Prostate gland (tissue), 2 donors: Measurements from ENCODE around the gene ADGRL3.
"Not testable (repeated sequence)": the region's sequence is repeated elsewhere in the genome, so short reads cannot be mapped to it uniquely, and the experiment has no call there.

Experiments
- POLR2A ChIP-seq: fragments of 450-650 bp; IDR thresholded peaks from one replicate; pipeline ENCODE4 v1.6.1; 2016; ENCODE audit warnings: antibody characterized with exemption, mild to moderate bottlenecking
- TF ChIP-seq, protein P1 (sequence below), 4 experiments: fragments of 200-600 bp in 2 of 4; fragments of 450-650 bp in 2 of 4; sonication (generic) in 2 of 4; IDR thresholded peaks; 1 replicate in 3 of 4; 2 replicates in 1 of 4; pipeline ENCODE4 v1.5.1; 2016 to 2019; ENCODE audit warnings: antibody characterized with exemption in 4 of 4, mild to moderate bottlenecking in 2 of 4, moderate library complexity in 2 of 4

DNA sequence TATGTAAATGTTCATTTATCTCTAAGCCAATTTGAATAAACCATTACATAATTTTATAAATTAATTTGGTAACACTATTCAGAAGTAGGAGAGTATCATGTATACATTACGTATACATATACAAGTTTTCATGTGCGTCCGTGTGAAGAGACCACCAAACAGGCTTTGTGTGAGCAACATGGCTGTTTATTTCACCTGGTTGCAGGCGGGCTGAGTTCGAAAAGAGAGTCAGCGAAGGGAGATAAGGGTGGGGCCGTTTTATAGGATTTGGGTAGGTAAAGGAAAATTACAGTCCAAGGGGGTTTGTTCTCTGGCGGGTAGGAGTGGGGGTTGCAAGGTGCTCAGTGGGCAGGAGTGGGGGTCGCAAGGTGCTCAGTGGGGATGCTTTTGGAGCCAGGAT lies 564.0 kb downstream of the ADGRL3 start:
- TF ChIP-seq, protein P1, sequence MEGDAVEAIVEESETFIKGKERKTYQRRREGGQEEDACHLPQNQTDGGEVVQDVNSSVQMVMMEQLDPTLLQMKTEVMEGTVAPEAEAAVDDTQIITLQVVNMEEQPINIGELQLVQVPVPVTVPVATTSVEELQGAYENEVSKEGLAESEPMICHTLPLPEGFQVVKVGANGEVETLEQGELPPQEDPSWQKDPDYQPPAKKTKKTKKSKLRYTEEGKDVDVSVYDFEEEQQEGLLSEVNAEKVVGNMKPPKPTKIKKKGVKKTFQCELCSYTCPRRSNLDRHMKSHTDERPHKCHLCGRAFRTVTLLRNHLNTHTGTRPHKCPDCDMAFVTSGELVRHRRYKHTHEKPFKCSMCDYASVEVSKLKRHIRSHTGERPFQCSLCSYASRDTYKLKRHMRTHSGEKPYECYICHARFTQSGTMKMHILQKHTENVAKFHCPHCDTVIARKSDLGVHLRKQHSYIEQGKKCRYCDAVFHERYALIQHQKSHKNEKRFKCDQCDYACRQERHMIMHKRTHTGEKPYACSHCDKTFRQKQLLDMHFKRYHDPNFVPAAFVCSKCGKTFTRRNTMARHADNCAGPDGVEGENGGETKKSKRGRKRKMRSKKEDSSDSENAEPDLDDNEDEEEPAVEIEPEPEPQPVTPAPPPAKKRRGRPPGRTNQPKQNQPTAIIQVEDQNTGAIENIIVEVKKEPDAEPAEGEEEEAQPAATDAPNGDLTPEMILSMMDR (IDR thresholded peaks at IDR 0.05), result not testable (repeated sequence)
- TF ChIP-seq POLR2A, result not testable (repeated sequence)
